Measurements from ENCODE around the gene KRT80.

The KRT80 gene

GRCh38 chr12:52195065-52195730 lies 3.4 kb upstream of the KRT80 start:
- no peak for DNase-seq

- no peak for DNase-seq
Observed at GRCh38 chr12:52193991-52194390, 2.2 kb upstream of the KRT80 start.

GRCh38 chr12:52193532-52193931 lies 1.7 kb upstream of the KRT80 start:
- no peak for DNase-seq

- no peak for DNase-seq
Observed at GRCh38 chr12:52190860-52191729, 719 bp downstream of the KRT80 start.

GRCh38 chr12:52189376-52190174 lies 2.2 kb downstream of the KRT80 start:
- no peak for DNase-seq

GRCh38 chr12:52188658-52189057 lies 3.2 kb downstream of the KRT80 start:
- no peak for DNase-seq

- no peak for DNase-seq
Observed at GRCh38 chr12:52187640-52188039, 4.2 kb downstream of the KRT80 start.

- DNase-seq, result no peak
Observed at GRCh38 chr12:52187206-52187605, 4.6 kb downstream of the KRT80 start.

- no peak for DNase-seq
Observed at GRCh38 chr12:52186118-52186840, 5.5 kb downstream of the KRT80 start.

- no peak for DNase-seq
Observed at GRCh38 chr12:52185400-52185967, 6.3 kb downstream of the KRT80 start.

- no peak for DNase-seq
Observed at GRCh38 chr12:52184813-52185212, 7.0 kb downstream of the KRT80 start.

- no peak for DNase-seq
Observed at GRCh38 chr12:52183971-52184370, 7.8 kb downstream of the KRT80 start.

GRCh38 chr12:52183544-52183910 lies 8.3 kb downstream of the KRT80 start:
- no peak for DNase-seq

GRCh38 chr12:52182898-52183543 lies 8.8 kb downstream of the KRT80 start:
- no peak for DNase-seq

GRCh38 chr12:52182384-52182783 lies 9.4 kb downstream of the KRT80 start:
- no peak for DNase-seq

GRCh38 chr12:52181746-52182145 lies 10.1 kb downstream of the KRT80 start:
- DNase-seq, result no peak

GRCh38 chr12:52180971-52181628 lies 10.7 kb downstream of the KRT80 start:
- no peak for DNase-seq

- no peak for DNase-seq
Observed at GRCh38 chr12:52179396-52179973, 12.3 kb downstream of the KRT80 start.

GRCh38 chr12:52178984-52179383 lies 12.8 kb downstream of the KRT80 start:
- no peak for DNase-seq

- DNase-seq, result no peak
Observed at GRCh38 chr12:52178443-52178842, 13.4 kb downstream of the KRT80 start.
